H9 (cell line): ENCODE data around the gene PMIS2. TPM values are rescaled to one million over a fixed set of nuclear protein-coding genes. Genes with fewer than 3 reads are reported as not detected.

Experiments
- DNase-seq: peaks from one replicate; pipeline ENCODE4 v3.0.0-alpha.2; 2017
- H2AFZ ChIP-seq: one replicate; pipeline ENCODE4 v1.6.1; 2013; ENCODE audit warnings: mild to moderate bottlenecking, low read length, control low read depth, moderate library complexity
- H2AK5ac ChIP-seq: 2 replicates; pipeline ENCODE4 v1.6.1; 2013; ENCODE audit warnings: low read length, control low read depth, mixed read lengths; ENCODE audit not compliant: insufficient read length
- H2BK120ac ChIP-seq: one replicate; pipeline ENCODE4 v1.6.1; 2013; ENCODE audit warnings: low read depth, mild to moderate bottlenecking, low read length, control low read depth, inconsistent platforms; ENCODE audit not compliant: poor library complexity, severe bottlenecking
- H2BK12ac ChIP-seq: 2 replicates; pipeline ENCODE4 v1.6.1; 2013; ENCODE audit warnings: low read length, control low read depth, mixed read lengths, low read depth; ENCODE audit not compliant: insufficient read length
- H2BK15ac ChIP-seq: 2 replicates; pipeline ENCODE4 v1.6.1; 2013; ENCODE audit warnings: low read depth, low read length, control low read depth
- H2BK20ac ChIP-seq: one replicate; pipeline ENCODE4 v1.6.1; 2013; ENCODE audit warnings: low read depth, mild to moderate bottlenecking, low read length, control low read depth, inconsistent platforms; ENCODE audit not compliant: poor library complexity, severe bottlenecking
- H2BK5ac ChIP-seq: 2 replicates; pipeline ENCODE4 v1.6.1; 2013; ENCODE audit warnings: low read length, control low read depth, mixed read lengths; ENCODE audit not compliant: insufficient read length
- H3K14ac ChIP-seq: 2 replicates; pipeline ENCODE4 v1.6.1; 2013; ENCODE audit warnings: low read length, control low read depth; ENCODE audit not compliant: insufficient read depth
- H3K18ac ChIP-seq: 2 replicates; pipeline ENCODE4 v1.6.1; 2013; ENCODE audit warnings: low read depth, mild to moderate bottlenecking, mixed read lengths, low read length, control low read depth; ENCODE audit not compliant: insufficient read length
- H3K23ac ChIP-seq: 2 replicates; pipeline ENCODE4 v1.6.1; 2013; ENCODE audit warnings: low read length, control low read depth, mixed read lengths, low read depth; ENCODE audit not compliant: insufficient read length
- H3K23me2 ChIP-seq: 2 replicates; pipeline ENCODE4 v1.6.1; 2013; ENCODE audit warnings: low read depth, mild to moderate bottlenecking, mixed read lengths, low read length, control low read depth; ENCODE audit not compliant: insufficient read length, poor library complexity, severe bottlenecking
- H3K27ac ChIP-seq: 2 replicates; pipeline ENCODE4 v1.5.1; 2013; ENCODE audit warnings: low read length, control low read depth, mixed read lengths, low read depth; ENCODE audit not compliant: insufficient read length
- H3K27me3 ChIP-seq: 2 replicates; pipeline ENCODE4 v1.6.1; 2013; ENCODE audit warnings: low read length, control low read depth, inconsistent platforms; ENCODE audit not compliant: insufficient read depth
- H3K4ac ChIP-seq: 2 replicates; pipeline ENCODE4 v1.6.1; 2013; ENCODE audit warnings: low read depth, mild to moderate bottlenecking, control low read depth, inconsistent platforms, low read length, moderate library complexity
- H3K4me1 ChIP-seq: 2 replicates; pipeline ENCODE4 v1.6.1; 2013; ENCODE audit warnings: low read length, control low read depth, inconsistent platforms; ENCODE audit not compliant: insufficient read depth
- H3K4me2 ChIP-seq: 2 replicates; pipeline ENCODE4 v1.6.1; 2013; ENCODE audit warnings: low read length, control low read depth, mixed read lengths; ENCODE audit not compliant: insufficient read length, insufficient read depth
- H3K56ac ChIP-seq: 2 replicates; pipeline ENCODE4 v1.6.1; 2013; ENCODE audit warnings: low read depth, mild to moderate bottlenecking, mixed read lengths, low read length, control low read depth; ENCODE audit not compliant: insufficient read length
- H3K79me1 ChIP-seq: 2 replicates; pipeline ENCODE4 v1.6.1; 2013; ENCODE audit warnings: low read depth, mild to moderate bottlenecking, moderate library complexity, low read length, control low read depth, inconsistent platforms; ENCODE audit not compliant: insufficient read depth, poor library complexity, severe bottlenecking
- H3K79me2 ChIP-seq: 2 replicates; pipeline ENCODE4 v1.6.1; 2013; ENCODE audit warnings: low read length, control low read depth, inconsistent platforms; ENCODE audit not compliant: insufficient read depth
- H3K9ac ChIP-seq: 2 replicates; pipeline ENCODE4 v1.6.1; 2013; ENCODE audit warnings: low read length, control low read depth, mixed read lengths; ENCODE audit not compliant: insufficient read length; ENCODE audit errors: extremely low read depth
- H3K9me3 ChIP-seq: one replicate; pipeline ENCODE4 v1.6.1; 2013; ENCODE audit warnings: low read depth, low read length, inconsistent platforms; ENCODE audit not compliant: control insufficient read depth
- H3T11ph ChIP-seq: one replicate; pipeline ENCODE4 v1.6.1; 2013; ENCODE audit warnings: mild to moderate bottlenecking, low read length, control low read depth, inconsistent platforms
- H4K20me1 ChIP-seq: one replicate; pipeline ENCODE4 v1.6.1; 2013; ENCODE audit not compliant: control insufficient read depth, insufficient read length, insufficient read depth
- H4K5ac ChIP-seq: 2 replicates; pipeline ENCODE4 v1.6.1; 2013; ENCODE audit warnings: low read depth, mild to moderate bottlenecking, mixed read lengths, low read length, control low read depth; ENCODE audit not compliant: insufficient read length
- H4K8ac ChIP-seq: replicated peaks from 2 replicates; pipeline ENCODE4 v1.6.1; 2013; ENCODE audit warnings: low read length, control low read depth, mixed read lengths, low read depth; ENCODE audit not compliant: insufficient read length
- H4K91ac ChIP-seq: 2 replicates; pipeline ENCODE4 v1.6.1; 2013; ENCODE audit warnings: low read depth, mild to moderate bottlenecking, moderate library complexity, mixed read lengths, low read length, control low read depth; ENCODE audit not compliant: insufficient read length
- H3K27ac Mint-ChIP-seq, 3 experiments: 2 replicates in 2 of 3; 3 replicates in 1 of 3; pipeline ENCODE4 v1.8.0; 2020 to 2021; ENCODE audit warnings: mixed read lengths in 3 of 3, mild to moderate bottlenecking in 1 of 3, moderate library complexity in 1 of 3
- H3K27me3 Mint-ChIP-seq: 2 replicates; pipeline ENCODE4 v1.8.0; 2021; ENCODE audit warnings: low read depth, mild to moderate bottlenecking, moderate library complexity, mixed read lengths
- H3K36me3 Mint-ChIP-seq, 3 experiments: 2 replicates in 2 of 3; 3 replicates in 1 of 3; pipeline ENCODE4 v1.8.0; 2020 to 2021; ENCODE audit warnings: low read depth in 3 of 3, mixed read lengths in 3 of 3; ENCODE audit not compliant: insufficient read depth in 1 of 3
- H3K4me1 Mint-ChIP-seq, 2 experiments: 2 replicates each; pipeline ENCODE4 v1.8.0; 2020; ENCODE audit warnings: mixed read lengths in 2 of 2
- H3K4me3 Mint-ChIP-seq, 2 experiments: 2 replicates in 1 of 2; 3 replicates in 1 of 2; pipeline ENCODE4 v1.8.0; 2020 to 2021; ENCODE audit warnings: mild to moderate bottlenecking in 2 of 2, mixed read lengths in 2 of 2, moderate library complexity in 1 of 2
- H3K9me3 Mint-ChIP-seq, 2 experiments: 2 replicates in 1 of 2; 3 replicates in 1 of 2; pipeline ENCODE4 v1.8.0; 2020; ENCODE audit warnings: mild to moderate bottlenecking in 2 of 2, mixed read lengths in 2 of 2, moderate library complexity in 1 of 2
- CTCF ChIP-seq: fragments of 200-600 bp; sonication (generic); conservative IDR thresholded peaks from 3 replicates; pipeline ENCODE4 v1.8.0; 2021; ENCODE audit warnings: antibody characterized with exemption, mild to moderate bottlenecking
- WGBS: extraction: QIAGEN DNeasy Blood & Tissue Kit; methylation state at CpG from one replicate; pipeline ENCODE4 v1.1.7; 2013; ENCODE audit warnings: missing lambda C conversion rate, low lambda C conversion rate, mixed read lengths; ENCODE audit not compliant: insufficient read length; ENCODE audit errors: extremely low coverage; 5-methylcytosine and 5-hydroxymethylcytosine counted together
- total RNA-seq: library from RNA; stranded (reverse); gene quantifications from 2 replicates; pipeline ENCODE4 v1.2.1, GENCODE V29; 2021

Gene PMIS2
- total RNA-seq, 1 experiment from 2014 or later, result not detected

- H3K56ac ChIP-seq, result no peak overlapping the region
- H4K5ac ChIP-seq, result no peak overlapping the region
- no peak overlapping the region for H2AK5ac ChIP-seq
- H3K79me2 ChIP-seq, result no peaks in the 10 kb centered on the region; the same call in 1 of the 2 replicates
- no peaks in the 10 kb centered on the region for H4K20me1 ChIP-seq
- H2BK5ac ChIP-seq, result no peak overlapping the region
- H2BK120ac ChIP-seq, result no peak overlapping the region
- no peak overlapping the region for H2AFZ ChIP-seq
- H3K9ac ChIP-seq, result no peak overlapping the region
- H2BK12ac ChIP-seq, result no peak overlapping the region
- H4K91ac ChIP-seq, result no peak overlapping the region
- H2BK20ac ChIP-seq, result no peak overlapping the region
- no peaks in the 10 kb centered on the region for H3K4me1 ChIP-seq
- H4K8ac ChIP-seq, result no peak overlapping the region
- Mint-ChIP-seq H3K27ac (no peak overlapping the region; a peak in 1 of 7 replicates), H3K4me3 (no peak overlapping the region; a peak in 1 of 5 replicates), H3K36me3 (no peaks in the 10 kb centered on the region; a peak in 1 of 7 replicates), H3K27me3 (peaks cover 51% of the 10 kb centered on the region), H3K9me3 (peaks cover 0 to 2% of the 10 kb centered on the region in 2 experiments; a peak in 1 of 5 replicates), H3K4me1 (peaks cover 2 to 9% of the 10 kb centered on the region in 2 experiments)
- H3K14ac ChIP-seq, result no peak overlapping the region
- no peak overlapping the region for H3K4ac ChIP-seq
- H2BK15ac ChIP-seq, result no peak overlapping the region
- H3K23ac ChIP-seq, result no peak overlapping the region
- H3K23me2 ChIP-seq, result peaks cover 5% of the 10 kb centered on the region
- peaks cover 3% of the 10 kb centered on the region; the same call in 1 of the 2 replicates for H3K27me3 ChIP-seq
- H3K18ac ChIP-seq, result no peak overlapping the region
- H3K79me1 ChIP-seq, result no peaks in the 10 kb centered on the region
- H3K4me2 ChIP-seq, result no peak overlapping the region
- H3T11ph ChIP-seq, result no peak overlapping the region
- TF ChIP-seq CTCF, result no peak
- no peak overlapping the region for H3K27ac ChIP-seq
- H3K9me3 ChIP-seq, result no peaks in the 10 kb centered on the region
- WGBS, result no CpG with 5 or more reads among the region's 2 CpGs
- DNase-seq, result no peak
Observed at GRCh38 chr19:35562776-35563175, 23.2 kb upstream of the PMIS2 start.
